Measurements from ENCODE around the gene PARP8.

PARP8 gene

GRCh38 chr5:50864466-50864865, 198.0 kb downstream of the PARP8 start:
- H2BK5ac ChIP-seq (ENCODE audit: low read depth, low read length, poor library complexity, severe bottlenecking): no peak overlapping the region
- H2AK5ac ChIP-seq (ENCODE audit: low read length, severe bottlenecking): no peak overlapping the region
- H4K8ac ChIP-seq (ENCODE audit: low read length): no peak overlapping the region
- H3K14ac ChIP-seq (ENCODE audit: low read length in 2 of 2): no peak overlapping the region
- H2BK15ac ChIP-seq (ENCODE audit: low read depth, poor library complexity, severe bottlenecking): no peak overlapping the region
- H3K4me3 ChIP-seq (ENCODE audit: insufficient read depth in 1 of 2, low read depth in 1 of 2, low read length in 2 of 2): no peak overlapping the region
- no peaks in the 10 kb centered on the region for H3K9me3 ChIP-seq (ENCODE audit: control insufficient read depth, low read length)
- H3K18ac ChIP-seq (ENCODE audit: low read depth in 1 of 2, low read length in 2 of 2): no peak overlapping the region
- no peak overlapping the region for H3K9ac ChIP-seq (ENCODE audit: low read length)
- H4K91ac ChIP-seq (ENCODE audit: low read length): no peak overlapping the region
- no peak overlapping the region for H2BK12ac ChIP-seq (ENCODE audit: low read length in 2 of 2)
- no peak overlapping the region for H3K23ac ChIP-seq (ENCODE audit: low read length in 2 of 2)
- H2BK120ac ChIP-seq (ENCODE audit: low read depth, low read length): no peak overlapping the region
- H3K79me1 ChIP-seq (replicated peaks; ENCODE audit: low read length, poor library complexity, severe bottlenecking): no peaks in the 10 kb centered on the region
- H3K4me2 ChIP-seq (ENCODE audit: low read length, poor library complexity, severe bottlenecking): no peak overlapping the region
- no peak overlapping the region for H2AFZ ChIP-seq (ENCODE audit: low read depth, low read length)
- WGBS: 80% methylated on average over 1 of the region's 2 CpGs
- H3K4me1 ChIP-seq (ENCODE audit: control insufficient read depth, insufficient read depth, low read depth, low read length): no peaks in the 10 kb centered on the region
- H3K27me3 ChIP-seq (ENCODE audit: control insufficient read depth in 1 of 2, insufficient read depth in 1 of 2, low read length in 2 of 2): no peaks in the 10 kb centered on the region
- H3K4ac ChIP-seq (ENCODE audit: low read depth in 1 of 2, low read length in 2 of 2): no peak overlapping the region
- H3K27ac ChIP-seq (ENCODE audit: low read length, poor library complexity, severe bottlenecking): no peak overlapping the region
- no peak for DNase-seq
- no peaks in the 10 kb centered on the region for H3K36me3 ChIP-seq (ENCODE audit: control insufficient read depth in 1 of 2, insufficient read depth in 2 of 2, low read depth in 1 of 2, low read length in 2 of 2)

GRCh38 chr5:50866415-50866814, 200.0 kb downstream of the PARP8 start:
- no peak overlapping the region for H2BK120ac ChIP-seq (ENCODE audit: low read depth, low read length)
- no peak overlapping the region for H3K14ac ChIP-seq (ENCODE audit: low read length in 2 of 2)
- H4K8ac ChIP-seq (ENCODE audit: low read length): no peak overlapping the region
- H2BK15ac ChIP-seq (ENCODE audit: low read depth, poor library complexity, severe bottlenecking): no peak overlapping the region
- H3K4ac ChIP-seq (ENCODE audit: low read depth in 1 of 2, low read length in 2 of 2): no peak overlapping the region
- H3K4me1 ChIP-seq (ENCODE audit: control insufficient read depth, insufficient read depth, low read depth, low read length): no peaks in the 10 kb centered on the region
- no peak overlapping the region for H3K4me2 ChIP-seq (ENCODE audit: low read length, poor library complexity, severe bottlenecking)
- no peaks in the 10 kb centered on the region for H3K36me3 ChIP-seq (ENCODE audit: control insufficient read depth in 1 of 2, insufficient read depth in 2 of 2, low read depth in 1 of 2, low read length in 2 of 2)
- H2AK5ac ChIP-seq (ENCODE audit: low read length, severe bottlenecking): no peak overlapping the region
- H3K9ac ChIP-seq (ENCODE audit: low read length): no peak overlapping the region
- DNase-seq: no peak
- no peak overlapping the region for H3K18ac ChIP-seq (ENCODE audit: low read depth in 1 of 2, low read length in 2 of 2)
- H3K79me1 ChIP-seq (replicated peaks; ENCODE audit: low read length, poor library complexity, severe bottlenecking): no peaks in the 10 kb centered on the region
- H3K27me3 ChIP-seq (ENCODE audit: control insufficient read depth in 1 of 2, insufficient read depth in 1 of 2, low read length in 2 of 2): no peaks in the 10 kb centered on the region
- WGBS: 75% methylated on average over 1 of the region's 1 CpG
- no peak overlapping the region for H4K91ac ChIP-seq (ENCODE audit: low read length)
- no peak overlapping the region for H3K23ac ChIP-seq (ENCODE audit: low read length in 2 of 2)
- H2BK12ac ChIP-seq (ENCODE audit: low read length in 2 of 2): no peak overlapping the region
- no peak overlapping the region for H3K4me3 ChIP-seq (ENCODE audit: insufficient read depth in 1 of 2, low read depth in 1 of 2, low read length in 2 of 2)
- no peak overlapping the region for H2BK5ac ChIP-seq (ENCODE audit: low read depth, low read length, poor library complexity, severe bottlenecking)
- no peaks in the 10 kb centered on the region for H3K9me3 ChIP-seq (ENCODE audit: control insufficient read depth, low read length)
- no peak overlapping the region for H2AFZ ChIP-seq (ENCODE audit: low read depth, low read length)
- no peak overlapping the region for H3K27ac ChIP-seq (ENCODE audit: low read length, poor library complexity, severe bottlenecking)

- Histone ChIP-seq H2BK15ac (ENCODE audit: low read depth, poor library complexity, severe bottlenecking) (no peak overlapping the region), H3K14ac (ENCODE audit: low read length in 2 of 2) (no peak overlapping the region), H3K18ac (ENCODE audit: low read depth in 1 of 2, low read length in 2 of 2) (no peak overlapping the region), H3K4me1 (ENCODE audit: control insufficient read depth, insufficient read depth, low read depth, low read length) (no peaks in the 10 kb centered on the region), H3K4ac (ENCODE audit: low read depth in 1 of 2, low read length in 2 of 2) (no peak overlapping the region), H3K23ac (ENCODE audit: low read length in 2 of 2) (no peak overlapping the region), H3K9me3 (ENCODE audit: control insufficient read depth, low read length) (no peaks in the 10 kb centered on the region), H3K9ac (ENCODE audit: low read length) (no peak overlapping the region), H3K27me3 (ENCODE audit: control insufficient read depth in 1 of 2, insufficient read depth in 1 of 2, low read length in 2 of 2) (no peaks in the 10 kb centered on the region), H4K8ac (ENCODE audit: low read length) (no peak overlapping the region), H3K79me1 (replicated peaks; ENCODE audit: low read length, poor library complexity, severe bottlenecking) (no peaks in the 10 kb centered on the region), H2BK12ac (ENCODE audit: low read length in 2 of 2) (no peak overlapping the region), H3K36me3 (ENCODE audit: control insufficient read depth in 1 of 2, insufficient read depth in 2 of 2, low read depth in 1 of 2, low read length in 2 of 2) (no peaks in the 10 kb centered on the region), H4K91ac (ENCODE audit: low read length) (no peak overlapping the region), H2AFZ (ENCODE audit: low read depth, low read length) (no peak overlapping the region), H3K4me2 (ENCODE audit: low read length, poor library complexity, severe bottlenecking) (no peak overlapping the region), H3K27ac (ENCODE audit: low read length, poor library complexity, severe bottlenecking) (no peak overlapping the region), H2AK5ac (ENCODE audit: low read length, severe bottlenecking) (no peak overlapping the region), H2BK5ac (ENCODE audit: low read depth, low read length, poor library complexity, severe bottlenecking) (no peak overlapping the region), H3K4me3 (ENCODE audit: insufficient read depth in 1 of 2, low read depth in 1 of 2, low read length in 2 of 2) (no peak overlapping the region), H2BK120ac (ENCODE audit: low read depth, low read length) (no peak overlapping the region)
- no peak for DNase-seq
- WGBS: 72% methylated on average over 2 of the region's 3 CpGs
Measured at GRCh38 chr5:50867140-50867539, 200.7 kb downstream of the PARP8 start.

GRCh38 chr5:50873595-50874277, 207.3 kb downstream of the PARP8 start:
- no peak overlapping the region for H2BK5ac ChIP-seq (ENCODE audit: low read depth, low read length, poor library complexity, severe bottlenecking)
- no peaks in the 10 kb centered on the region for H3K79me1 ChIP-seq (replicated peaks; ENCODE audit: low read length, poor library complexity, severe bottlenecking)
- no peak overlapping the region for H3K14ac ChIP-seq (ENCODE audit: low read length in 2 of 2)
- no peak overlapping the region for H2BK15ac ChIP-seq (ENCODE audit: low read depth, poor library complexity, severe bottlenecking)
- DNase-seq: no peak
- no peaks in the 10 kb centered on the region for H3K4me1 ChIP-seq (ENCODE audit: control insufficient read depth, insufficient read depth, low read depth, low read length)
- no peak overlapping the region for H3K23ac ChIP-seq (ENCODE audit: low read length in 2 of 2)
- H3K9me3 ChIP-seq (ENCODE audit: control insufficient read depth, low read length): no peaks in the 10 kb centered on the region
- no peak overlapping the region for H3K18ac ChIP-seq (ENCODE audit: low read depth in 1 of 2, low read length in 2 of 2)
- H3K27me3 ChIP-seq (ENCODE audit: control insufficient read depth in 1 of 2, insufficient read depth in 1 of 2, low read length in 2 of 2): no peaks in the 10 kb centered on the region
- no peak overlapping the region for H3K4me3 ChIP-seq (ENCODE audit: insufficient read depth in 1 of 2, low read depth in 1 of 2, low read length in 2 of 2)
- no peak overlapping the region for H3K4ac ChIP-seq (ENCODE audit: low read depth in 1 of 2, low read length in 2 of 2)
- no peak overlapping the region for H2AFZ ChIP-seq (ENCODE audit: low read depth, low read length)
- H3K36me3 ChIP-seq (ENCODE audit: control insufficient read depth in 1 of 2, insufficient read depth in 2 of 2, low read depth in 1 of 2, low read length in 2 of 2): no peaks in the 10 kb centered on the region
- H3K4me2 ChIP-seq (ENCODE audit: low read length, poor library complexity, severe bottlenecking): no peak overlapping the region
- WGBS: 50% methylated on average over 1 of the region's 2 CpGs
- no peak overlapping the region for H4K91ac ChIP-seq (ENCODE audit: low read length)
- no peak overlapping the region for H3K27ac ChIP-seq (ENCODE audit: low read length, poor library complexity, severe bottlenecking)
- H3K9ac ChIP-seq (ENCODE audit: low read length): no peak overlapping the region
- H2AK5ac ChIP-seq (ENCODE audit: low read length, severe bottlenecking): no peak overlapping the region
- H4K8ac ChIP-seq (ENCODE audit: low read length): no peak overlapping the region
- no peak overlapping the region for H2BK120ac ChIP-seq (ENCODE audit: low read depth, low read length)
- no peak overlapping the region for H2BK12ac ChIP-seq (ENCODE audit: low read length in 2 of 2)

All from mesenchymal stem cell (in vitro differentiated cells and primary cell).